Keratinocyte (primary cell): ENCODE results near the gene CLEC4C. TPM values are rescaled to one million over a fixed set of nuclear protein-coding genes. Genes with fewer than 3 reads are reported as not detected.

Source experiments
- DNase-seq: peaks from one replicate; pipeline ENCODE4 v3.0.0-alpha.2; 2011; ENCODE audit warnings: low read depth, missing footprints, low spot score
- FAIRE-seq: peaks from 2 replicates; lab custom pipeline; 2011; peaks lifted over from hg19 to GRCh38; lab: Jason Lieb, UNC
- H2AFZ ChIP-seq: 2 replicates; pipeline ENCODE4 v1.6.0; 2012; ENCODE audit warnings: low read length, control low read depth, inconsistent platforms; ENCODE audit not compliant: control insufficient read depth
- H3K27ac ChIP-seq: 2 replicates; pipeline ENCODE4 v1.5.1; 2011; ENCODE audit warnings: low read length; ENCODE audit not compliant: control insufficient read depth, insufficient read depth
- H3K27me3 ChIP-seq: 3 replicates; pipeline ENCODE4 v1.6.0; 2011; ENCODE audit warnings: low read length; ENCODE audit not compliant: control insufficient read depth, insufficient read depth; ENCODE audit errors: extremely low read depth
- H3K36me3 ChIP-seq, 2 experiments: 2 replicates in 1 of 2; 3 replicates in 1 of 2; pipeline ENCODE4 v1.5.1; 2011; ENCODE audit warnings: low read length in 2 of 2, mild to moderate bottlenecking in 1 of 2; ENCODE audit not compliant: control insufficient read depth in 2 of 2, insufficient read depth in 2 of 2; ENCODE audit errors: extremely low read depth in 1 of 2
- H3K4me1 ChIP-seq: 3 replicates; pipeline ENCODE4 v1.5.1; 2011; ENCODE audit warnings: low read length; ENCODE audit not compliant: control insufficient read depth, insufficient read depth; ENCODE audit errors: extremely low read depth
- H3K4me2 ChIP-seq: 3 replicates; pipeline ENCODE4 v1.6.0; 2011; ENCODE audit warnings: low read depth, low read length; ENCODE audit not compliant: control insufficient read depth, insufficient read depth; ENCODE audit errors: extremely low read depth
- H3K4me3 ChIP-seq, 3 experiments: fragments of 200-600 bp in 1 of 3; sonication (generic) in 1 of 3; 2 replicates in 2 of 3; 3 replicates in 1 of 3; pipeline ENCODE4 v1.5.1; 2011 to 2016; ENCODE audit warnings: low read length in 3 of 3, mild to moderate bottlenecking in 3 of 3, control low read depth in 2 of 3, inconsistent platforms in 1 of 3, low read depth in 1 of 3, mixed read lengths in 1 of 3, mixed run types in 1 of 3, moderate library complexity in 1 of 3; ENCODE audit not compliant: control insufficient read depth in 2 of 3, insufficient read depth in 2 of 3; ENCODE audit errors: extremely low read depth in 1 of 3
- H3K79me2 ChIP-seq: 2 replicates; pipeline ENCODE4 v1.6.0; 2012; ENCODE audit warnings: low read length; ENCODE audit not compliant: control insufficient read depth, insufficient read depth
- H3K9ac ChIP-seq: 3 replicates; pipeline ENCODE4 v1.6.0; 2011; ENCODE audit warnings: low read length; ENCODE audit not compliant: control insufficient read depth, insufficient read depth; ENCODE audit errors: extremely low read depth
- H3K9me1 ChIP-seq: 3 replicates; pipeline ENCODE4 v1.6.0; 2011; ENCODE audit warnings: low read length; ENCODE audit not compliant: control insufficient read depth, insufficient read depth; ENCODE audit errors: extremely low read depth
- H3K9me3 ChIP-seq: 2 replicates; pipeline ENCODE4 v1.5.1; 2012; ENCODE audit warnings: low read depth, low read length; ENCODE audit not compliant: control insufficient read depth
- H4K20me1 ChIP-seq: 3 replicates; pipeline ENCODE4 v1.6.0; 2011; ENCODE audit warnings: low read length; ENCODE audit not compliant: control insufficient read depth, insufficient read depth; ENCODE audit errors: extremely low read depth
- CTCF ChIP-seq, 3 experiments: IDR thresholded peaks in 1 of 3; conservative IDR thresholded peaks in 1 of 3; optimal IDR thresholded peaks in 1 of 3; 2 replicates in 2 of 3; 3 replicates in 1 of 3; pipeline versions ENCODE3 to v1.5.1; 2011; ENCODE audit warnings: low read length in 3 of 3, mild to moderate bottlenecking in 3 of 3, moderate library complexity in 2 of 3, control low read depth in 1 of 3, inconsistent platforms in 1 of 3; ENCODE audit not compliant: insufficient read depth in 2 of 3; ENCODE audit errors: extremely low read depth in 1 of 3
- EZH2 ChIP-seq: IDR thresholded peaks from one replicate; pipeline ENCODE4 v1.6.1; 2012; ENCODE audit warnings: inconsistent platforms, mild to moderate bottlenecking, low read length, moderate library complexity
- dilution Hi-C: fragments of 300-500 bp; cut with MboI; formaldehyde crosslinking; loops from one replicate; pipeline ENCODE4 v1.7.0; 2020; ENCODE audit warnings: low sequenced_read_pairs; ENCODE audit not compliant: extremely low pct_ligation_motif_present
- polyA plus RNA-seq, 5 experiments: library from polyadenylated mRNA; depleted of rRNA in 3 of 5; stranded (reverse) in 3 of 5; stranded (forward) in 1 of 5; unstranded in 1 of 5; fragments of >200 nt; gene quantifications; 1 replicate in 1 of 5; 2 replicates in 3 of 5; 3 replicates in 1 of 5; pipeline versions ENCODE4 v1.2.1 to v1.2.3, GENCODE V29; 2011 to 2012; ENCODE audit warnings: missing spikeins in 2 of 5, low read depth in 1 of 5, low replicate concordance in 1 of 5

Gene CLEC4C
- polyA plus RNA-seq, 1 donor (not counting 4 experiments of a cell fraction or from before 2014, with no cell fraction given), result not detected

- Histone ChIP-seq H3K9me3 (no peaks in the 10 kb centered on the region), H4K20me1 (no peaks in the 10 kb centered on the region), H3K4me1 (no peaks in the 10 kb centered on the region), H3K9me1 (no peaks in the 10 kb centered on the region), H3K9ac (no peak overlapping the region), H3K79me2 (no peaks in the 10 kb centered on the region), H2AFZ (no peak overlapping the region), H3K4me3 (no peak overlapping the region), H3K36me3 (no peaks in the 10 kb centered on the region), H3K4me2 (no peak overlapping the region), H3K27me3 (no peaks in the 10 kb centered on the region), H3K27ac (no peak overlapping the region)
- no peak for DNase-seq
- TF ChIP-seq CTCF (optimal IDR thresholded peaks at IDR 0.05 in 1 of 3, IDR thresholded peaks at IDR 0.05 in 1 of 3, conservative IDR thresholded peaks at IDR 0.05 in 1 of 3; ENCODE audit: extremely low read depth in 1 of 3, insufficient read depth in 2 of 3, low read length in 3 of 3) (no peak), EZH2 (no peak)
- no peak for FAIRE-seq
- dilution Hi-C loops, result no loop called here
These were observed 52.0 kb downstream of the CLEC4C start for GRCh38 chr12:7695237-7695560.

GRCh38 chr12:7694556-7695236, 52.5 kb downstream of the CLEC4C start:
- H3K36me3 ChIP-seq, result no peaks in the 10 kb centered on the region
- no peak overlapping the region for H2AFZ ChIP-seq
- no peak for DNase-seq
- no peaks in the 10 kb centered on the region for H3K4me1 ChIP-seq
- no peaks in the 10 kb centered on the region for H4K20me1 ChIP-seq
- H3K9ac ChIP-seq, result no peak overlapping the region
- dilution Hi-C loops, result no loop called here
- H3K4me3 ChIP-seq, result no peak overlapping the region
- H3K4me2 ChIP-seq, result no peak overlapping the region
- TF ChIP-seq CTCF (optimal IDR thresholded peaks at IDR 0.05 in 1 of 3, IDR thresholded peaks at IDR 0.05 in 1 of 3, conservative IDR thresholded peaks at IDR 0.05 in 1 of 3; ENCODE audit: extremely low read depth in 1 of 3, insufficient read depth in 2 of 3, low read length in 3 of 3), result no peak
- no peak for TF ChIP-seq EZH2
- no peaks in the 10 kb centered on the region for H3K9me1 ChIP-seq
- H3K27ac ChIP-seq, result no peak overlapping the region
- no peaks in the 10 kb centered on the region for H3K9me3 ChIP-seq
- no peaks in the 10 kb centered on the region for H3K79me2 ChIP-seq
- no peaks in the 10 kb centered on the region for H3K27me3 ChIP-seq
- FAIRE-seq, result no peak
